Stimulated activated CD4-positive, alpha-beta T cell treated with anti-CD3 and anti-CD28 coated beads, Interleukin-12 subunit alpha, Interleukin-12 subunit beta, amount 100 ng/mL, for 24 hours (primary cell): Measurements from ENCODE around the gene MRPL22.
"Not testable (repeated sequence)": the region's sequence is repeated elsewhere in the genome, so short reads cannot be mapped to it uniquely, and the experiment has no call there.

Experiments
- DNase-seq, 2 experiments: peaks; one replicate each; pipeline ENCODE4 v3.0.0-alpha.2; 2020; ENCODE audit warnings: low read depth in 2 of 2

The MRPL22 gene

DNA sequence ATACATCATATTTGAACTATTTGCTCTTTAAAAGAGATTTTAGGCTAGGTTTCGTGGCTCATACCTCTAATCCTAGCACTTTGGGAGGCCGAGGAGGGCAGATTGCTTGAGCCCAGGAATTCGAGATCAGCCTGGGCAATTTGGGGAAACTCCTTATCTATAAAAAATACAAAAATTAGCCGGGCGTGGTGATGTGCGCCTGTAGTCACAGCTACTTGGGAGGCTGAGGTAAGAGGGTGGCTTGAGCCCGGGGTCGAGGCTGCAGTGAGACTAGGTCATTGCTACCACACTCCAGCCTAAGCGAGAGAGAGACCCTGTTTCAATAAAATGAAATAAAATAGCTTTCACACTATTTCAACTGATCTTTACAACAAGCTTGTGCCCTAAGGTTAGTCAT, 500 bp upstream of the MRPL22 start:
- DNase-seq = no peak

DNA sequence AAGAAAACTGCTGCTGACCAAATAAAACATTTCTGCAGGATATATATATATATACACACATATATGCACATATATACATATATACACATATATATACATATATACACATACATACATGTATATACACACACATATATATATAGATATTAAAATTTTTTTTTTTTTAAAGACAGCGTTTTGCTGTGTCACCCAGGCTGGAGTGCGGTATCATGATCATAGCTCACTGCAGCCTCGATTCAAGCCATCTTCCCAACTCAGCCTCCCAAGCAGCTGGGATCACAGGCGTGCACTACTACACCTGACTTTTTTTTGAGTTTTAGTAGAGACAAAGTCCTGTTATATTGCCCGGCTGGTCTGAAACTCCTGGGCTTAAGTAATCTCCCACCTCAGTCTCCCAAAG, 2.7 kb downstream of the MRPL22 start:
- DNase-seq = no peak

DNA sequence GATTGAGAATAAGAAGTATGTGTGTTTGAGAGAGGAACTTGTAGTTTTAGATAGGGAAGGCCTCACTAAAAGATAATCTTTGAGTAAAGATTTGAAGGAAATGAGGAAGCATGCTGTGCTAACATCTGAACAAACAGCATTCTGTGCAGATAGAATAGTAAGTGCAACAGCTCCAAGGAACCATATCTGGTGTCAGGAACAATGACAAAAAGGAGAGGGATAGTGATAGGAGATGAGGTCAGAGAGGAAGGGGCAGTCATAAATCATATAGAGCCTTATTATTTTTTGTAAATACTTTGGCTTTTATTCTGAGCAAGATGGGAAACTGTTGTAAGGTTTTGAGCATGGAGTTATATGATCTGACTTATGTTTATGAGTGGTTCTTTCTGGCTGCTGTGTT, 3.8 kb downstream of the MRPL22 start:
- DNase-seq = no peak

DNA sequence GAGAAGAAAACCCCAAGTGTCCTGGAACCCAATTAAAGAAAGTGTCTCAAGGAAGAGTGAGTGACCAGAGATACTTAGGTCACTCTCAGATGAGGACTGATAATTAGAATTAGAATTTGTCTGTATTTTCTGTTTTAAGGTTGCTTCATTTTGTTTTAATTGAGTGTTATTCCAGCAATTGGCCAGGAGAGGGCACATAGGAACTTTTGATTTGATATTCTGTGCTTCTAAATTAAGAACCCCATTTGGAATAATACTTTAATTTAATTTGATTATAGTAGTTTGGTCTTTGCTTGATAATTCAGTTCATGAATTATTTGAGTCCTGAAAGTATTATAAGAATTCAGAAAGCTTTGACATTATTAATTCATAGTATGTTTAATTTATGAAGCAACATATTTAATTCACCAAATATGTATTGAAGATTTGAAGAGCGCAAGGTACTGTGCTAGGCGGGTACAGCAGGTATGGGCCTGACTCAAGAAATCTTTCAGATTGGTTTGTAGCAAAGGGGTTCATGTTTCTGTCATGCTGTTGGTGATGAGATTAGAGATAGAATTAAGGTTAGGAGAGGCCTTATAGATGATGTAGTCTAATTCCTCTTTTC, 4.9 kb downstream of the MRPL22 start:
- DNase-seq = no peak

DNA sequence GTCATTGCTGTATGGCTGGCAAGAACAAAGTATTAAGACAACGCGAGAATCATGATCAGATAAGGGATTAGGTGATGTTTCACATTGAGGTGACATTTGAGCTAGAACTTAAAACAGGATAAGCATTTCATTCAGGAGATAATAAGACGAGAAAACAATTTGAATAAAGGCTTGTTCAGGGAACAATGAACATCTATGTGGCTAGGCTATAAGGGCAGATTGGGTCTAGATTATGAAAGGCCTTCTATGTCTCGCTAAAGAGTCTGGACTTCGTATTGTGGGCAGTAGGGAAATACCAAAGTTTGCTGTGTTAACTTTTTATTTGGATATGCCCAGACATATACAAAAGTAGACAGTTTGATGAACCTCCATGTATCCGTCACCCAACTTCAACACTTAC, 6.9 kb downstream of the MRPL22 start:
- no peak for DNase-seq

DNA sequence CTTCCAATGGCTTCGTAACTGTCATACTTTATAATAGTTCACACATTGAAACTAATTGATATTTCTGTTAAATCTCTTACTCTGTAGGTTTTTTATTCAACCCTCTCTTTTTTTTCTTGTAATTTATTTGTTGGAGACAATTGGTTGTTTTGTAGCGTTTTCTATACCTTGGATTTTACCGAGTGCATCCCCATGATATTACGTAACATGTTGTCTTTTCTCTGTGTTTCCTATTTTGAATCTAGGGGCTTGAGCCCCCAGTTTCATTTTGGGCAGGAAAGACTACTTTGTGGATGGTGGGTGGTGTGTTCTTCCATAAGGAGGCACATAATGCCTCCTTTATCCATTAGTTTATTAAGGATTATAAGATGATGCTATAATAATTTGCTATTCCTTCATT, 7.4 kb downstream of the MRPL22 start:
- DNase-seq = no peak

DNA sequence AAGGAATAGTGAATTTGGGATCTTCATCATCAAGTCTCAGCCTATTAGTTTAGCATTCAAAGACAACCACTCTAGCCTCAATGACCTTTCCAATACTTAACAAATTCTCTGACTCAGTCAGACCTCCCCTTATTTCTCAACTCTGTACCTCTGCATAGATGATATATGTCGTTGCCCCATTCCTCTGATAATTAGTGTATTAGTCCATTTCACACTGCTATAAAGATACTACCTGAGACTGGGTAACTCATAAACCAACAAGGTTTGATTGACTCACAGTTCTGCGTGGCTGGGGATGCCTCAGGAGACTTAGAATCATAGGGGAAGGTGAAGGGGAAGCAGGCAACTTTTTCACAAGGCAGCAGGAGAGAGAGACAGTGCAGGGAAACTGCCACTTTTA, 8.9 kb downstream of the MRPL22 start:
- DNase-seq = no peak

DNA sequence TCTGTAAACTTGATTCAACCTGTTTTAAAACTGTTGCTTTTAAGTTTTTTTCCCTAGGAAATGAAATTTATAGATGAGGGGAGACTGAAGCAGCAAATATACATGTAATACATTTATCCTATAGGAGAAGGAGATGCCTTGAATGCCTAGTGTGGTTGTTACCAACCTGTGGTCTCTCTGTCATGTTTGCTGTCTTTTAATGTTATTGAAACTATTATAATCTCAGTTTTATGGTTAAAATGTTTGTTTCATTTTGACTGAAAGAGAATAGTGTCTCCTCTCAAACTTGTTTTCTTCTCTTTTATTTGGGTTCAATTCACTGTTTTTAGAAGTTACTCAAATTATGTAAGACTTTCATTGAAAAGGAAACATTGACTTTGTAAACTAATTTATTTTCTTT, 15.8 kb downstream of the MRPL22 start:
- DNase-seq = no peak

DNA sequence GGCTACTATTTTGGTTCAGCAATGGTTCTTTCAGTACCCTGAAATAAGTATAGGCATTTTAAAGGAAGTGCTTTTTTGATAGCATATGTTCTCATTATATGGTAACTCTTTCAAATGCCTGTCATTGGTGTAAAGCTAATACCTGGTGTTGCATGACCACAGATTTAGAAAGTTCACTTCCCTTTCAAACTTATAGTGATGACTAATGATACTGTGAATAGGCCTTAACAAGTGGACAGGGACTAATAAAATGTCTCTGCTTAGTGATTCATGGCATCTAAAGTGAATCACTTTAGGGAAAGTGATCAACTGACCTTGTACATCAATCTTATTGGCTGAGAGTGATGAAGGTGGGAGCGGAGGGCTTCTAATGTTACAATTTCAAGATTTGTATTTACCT, 21.6 kb downstream of the MRPL22 start:
- no peak for DNase-seq

DNA sequence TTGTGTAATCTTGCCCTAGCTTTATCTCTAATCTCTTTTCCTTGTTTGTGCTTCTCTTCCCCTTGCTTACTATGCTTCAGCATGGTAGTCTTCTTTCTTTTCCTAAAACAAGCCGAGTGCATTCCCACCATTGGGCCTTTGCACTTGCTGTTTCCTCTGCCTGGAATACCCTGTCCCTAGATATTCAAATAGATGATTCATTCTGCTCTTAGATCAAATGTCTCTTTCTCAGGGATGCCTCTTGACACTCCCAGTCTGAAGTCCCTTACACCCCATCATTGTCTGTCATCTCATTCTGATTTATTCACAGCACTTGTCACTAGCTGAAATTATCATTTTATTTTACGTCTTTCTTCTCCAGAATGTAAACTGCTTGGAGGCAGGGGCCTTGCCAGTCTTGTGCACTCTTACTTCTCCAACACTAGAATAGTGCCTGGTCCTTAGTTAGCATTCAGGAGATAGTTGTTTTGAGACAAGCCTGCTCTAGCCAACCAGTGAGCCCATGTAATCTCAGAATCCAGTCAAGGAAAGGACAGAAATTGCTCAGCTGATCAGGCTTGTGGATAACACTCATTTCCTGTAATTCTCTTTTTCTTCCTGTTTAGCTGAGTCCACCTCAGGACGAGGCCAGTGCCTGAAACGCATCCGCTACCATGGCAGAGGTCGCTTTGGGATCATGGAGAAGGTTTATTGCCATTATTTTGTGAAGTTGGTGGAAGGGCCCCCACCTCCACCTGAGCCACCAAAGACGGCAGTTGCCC, 25.4 kb downstream of the MRPL22 start:
- DNase-seq = no peak

DNA sequence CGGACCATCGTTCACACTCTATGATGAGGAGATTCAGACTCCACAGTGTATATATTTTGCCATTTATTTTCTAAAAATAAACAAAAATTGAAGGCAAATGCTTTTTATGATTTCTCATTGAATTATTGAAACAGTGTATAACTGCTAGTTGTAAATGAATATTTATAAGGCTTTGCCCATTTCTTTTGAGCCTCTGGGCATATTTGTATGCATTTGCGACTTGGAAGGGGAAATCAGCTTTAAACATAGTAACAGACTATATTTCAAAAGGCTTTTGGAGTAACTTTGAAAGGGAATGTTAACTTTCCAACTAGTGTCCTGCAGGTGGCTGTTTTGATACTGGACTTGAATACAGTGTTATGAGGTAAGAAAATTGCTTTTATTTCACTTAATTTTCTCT, 26.0 kb downstream of the MRPL22 start:
- DNase-seq = no peak

DNA sequence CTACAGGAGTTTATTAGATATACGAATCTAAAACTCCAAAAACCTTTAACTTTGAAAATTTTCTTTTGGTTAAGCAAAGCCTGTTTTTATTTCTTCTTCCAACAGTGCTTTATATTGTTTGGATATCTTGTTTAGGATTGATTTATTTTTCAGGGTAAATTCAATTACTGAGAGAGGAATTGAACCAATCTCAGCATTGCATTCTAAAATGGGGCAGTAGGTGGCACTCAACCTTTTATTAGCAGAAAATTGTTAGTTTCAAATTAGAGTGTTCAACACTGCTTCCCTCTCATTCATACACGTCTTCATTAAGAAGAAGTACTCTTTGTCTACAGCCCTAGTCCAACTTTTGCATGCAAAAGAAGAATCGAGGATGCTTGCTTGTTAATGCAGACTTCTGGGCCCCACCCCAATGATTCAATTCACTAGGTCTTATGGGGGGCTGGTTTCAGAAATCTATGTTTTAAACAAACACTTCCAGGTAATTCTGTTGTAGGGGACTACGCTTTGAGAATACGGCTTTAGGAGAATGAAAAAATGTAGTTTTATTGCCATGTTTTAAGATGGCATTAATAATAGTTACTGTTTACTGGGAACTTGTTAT, 26.6 kb downstream of the MRPL22 start:
- DNase-seq = no peak

DNA sequence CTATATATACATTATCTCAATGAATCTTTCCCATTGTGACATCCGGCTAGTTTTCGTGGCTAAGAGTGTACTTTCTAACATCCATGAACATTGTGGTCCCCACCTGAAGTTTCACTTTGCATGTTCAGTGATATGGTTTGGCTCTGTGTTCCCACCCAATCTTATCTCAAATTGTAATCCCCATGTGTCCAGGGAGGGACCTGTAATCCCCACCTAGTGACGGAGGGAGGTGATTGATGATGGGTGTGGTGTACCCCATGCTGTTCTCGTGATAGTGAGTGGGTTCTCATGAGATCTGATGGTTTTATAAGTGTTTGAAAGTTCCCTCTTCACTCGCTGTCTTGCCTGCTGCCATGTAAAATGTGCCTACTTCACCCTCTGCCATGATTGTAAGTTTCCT, 28.1 kb downstream of the MRPL22 start:
- DNase-seq = no peak

DNA sequence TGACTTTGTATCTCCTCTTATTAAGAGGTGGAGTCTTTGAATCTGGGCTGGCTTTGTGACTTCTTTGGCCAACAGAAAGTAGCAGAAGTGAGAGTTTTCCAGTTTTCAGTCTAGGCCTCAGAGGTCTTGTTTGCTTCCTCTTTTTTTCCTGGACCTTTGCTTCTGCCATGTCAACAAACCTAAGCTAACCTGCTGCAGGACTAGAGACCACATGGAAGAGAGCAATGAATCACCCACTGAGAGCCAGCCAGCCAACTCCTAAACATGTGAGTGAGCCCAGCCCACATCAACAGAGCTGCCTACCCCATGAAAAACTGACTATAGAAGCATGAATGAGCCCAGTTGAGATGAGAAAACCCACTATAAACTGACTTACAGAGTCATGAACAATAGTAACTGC, 29.9 kb downstream of the MRPL22 start:
- no peak for DNase-seq

DNA sequence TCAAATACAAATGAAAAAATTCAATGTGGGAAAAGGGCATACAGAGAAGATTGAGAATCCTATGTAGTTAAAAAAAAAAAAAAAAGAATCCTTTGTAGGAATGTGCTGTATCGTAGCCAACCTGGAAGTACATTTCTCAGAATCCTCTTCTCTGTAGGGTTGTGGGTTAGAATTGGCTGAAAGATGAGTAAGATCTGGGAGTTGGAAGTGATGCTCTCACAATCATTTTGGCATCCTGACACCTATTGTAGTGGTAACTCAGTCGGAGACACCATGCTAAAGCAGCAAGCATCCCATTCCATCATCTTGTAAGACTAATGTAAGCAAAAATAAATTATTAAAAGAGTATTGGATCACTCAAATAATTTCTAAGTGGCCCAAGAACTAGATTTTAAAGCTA, 30.6 kb downstream of the MRPL22 start:
- DNase-seq = no peak

DNA sequence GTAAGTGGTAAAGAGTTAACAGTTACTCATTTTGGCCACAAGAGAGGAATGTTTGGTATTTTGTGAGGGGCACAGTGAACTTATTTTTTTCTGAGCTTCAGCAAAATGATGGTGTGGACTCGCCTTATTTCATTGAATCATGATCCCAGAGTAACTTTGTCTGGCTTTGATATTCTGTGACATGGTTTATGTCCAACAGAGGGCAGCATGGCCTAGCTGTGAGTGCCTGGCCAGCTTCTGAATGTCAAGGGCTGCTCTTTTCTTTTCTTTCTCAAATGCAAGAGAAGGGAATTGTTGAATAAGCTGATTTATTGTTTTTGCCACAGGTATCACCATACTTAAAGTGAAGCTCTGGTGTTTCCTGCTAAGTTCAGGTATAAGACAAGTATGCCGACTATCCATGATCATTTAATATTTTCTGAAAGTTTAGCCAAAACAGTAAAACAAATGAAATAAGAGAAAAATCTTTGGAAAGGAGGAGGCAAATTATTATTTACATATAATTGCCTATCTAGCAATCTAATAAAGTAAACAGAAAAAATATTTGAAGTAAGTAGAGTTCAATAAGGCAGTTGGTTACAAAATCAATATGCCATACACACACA, 31.7 kb downstream of the MRPL22 start:
- DNase-seq = no peak

DNA sequence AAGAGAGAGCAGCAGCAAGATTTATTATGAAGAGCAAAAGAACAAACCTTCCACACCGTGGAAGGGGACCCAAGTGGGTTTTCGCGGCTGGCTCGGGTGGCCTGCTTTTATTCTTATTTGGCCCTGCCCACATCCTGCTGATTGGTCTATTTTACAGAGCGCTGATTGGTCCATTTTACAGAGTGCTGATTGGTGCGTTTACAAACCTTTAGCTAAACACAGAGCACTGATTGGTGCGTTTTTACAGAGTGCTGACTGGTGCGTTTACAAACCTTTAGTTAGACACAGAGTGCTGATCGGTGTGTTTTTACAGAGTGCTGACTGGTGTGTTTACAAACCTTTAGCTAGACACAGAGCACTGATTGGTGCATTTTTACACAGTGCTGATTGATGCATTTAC, 35.2 kb downstream of the MRPL22 start:
- not testable (repeated sequence) for DNase-seq

DNA sequence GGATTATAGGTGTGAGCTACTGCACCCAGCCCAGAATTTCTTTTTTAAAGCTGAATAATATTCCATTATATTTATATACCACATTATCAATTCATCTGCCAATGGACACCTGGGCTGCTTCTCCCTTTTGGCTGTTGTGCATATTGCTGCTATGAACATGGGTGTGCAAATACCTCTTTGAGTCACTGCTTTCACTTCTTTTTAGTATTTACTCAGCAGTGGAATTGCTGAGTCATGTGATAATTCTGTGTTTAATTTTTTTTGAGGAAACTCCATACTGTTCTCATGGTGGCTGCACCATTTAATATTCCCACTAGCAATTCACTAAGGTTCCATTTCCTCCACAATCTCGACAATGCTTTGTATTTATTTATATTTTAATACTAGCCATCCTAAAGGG, 36.5 kb downstream of the MRPL22 start:
- DNase-seq = no peak

DNA sequence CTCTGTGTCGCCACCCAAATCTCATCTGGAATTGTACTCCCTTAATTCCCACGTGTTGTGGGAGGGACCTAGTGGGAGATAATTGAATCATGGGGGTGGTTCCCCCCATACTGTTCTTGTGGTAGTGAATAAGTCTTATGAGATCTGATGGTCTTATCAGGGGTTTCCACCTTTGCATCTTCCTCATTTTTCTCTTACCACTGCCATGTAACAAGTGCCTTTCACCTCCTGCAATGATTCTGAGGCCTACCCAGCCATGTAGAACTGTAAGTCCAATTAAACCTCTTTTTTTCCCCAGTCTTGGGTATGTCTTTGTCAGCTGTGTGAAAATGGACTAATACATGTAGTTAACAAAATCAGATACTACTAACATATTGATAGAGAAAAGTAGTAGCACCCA, 37.4 kb downstream of the MRPL22 start:
- DNase-seq = not testable (repeated sequence)

DNA sequence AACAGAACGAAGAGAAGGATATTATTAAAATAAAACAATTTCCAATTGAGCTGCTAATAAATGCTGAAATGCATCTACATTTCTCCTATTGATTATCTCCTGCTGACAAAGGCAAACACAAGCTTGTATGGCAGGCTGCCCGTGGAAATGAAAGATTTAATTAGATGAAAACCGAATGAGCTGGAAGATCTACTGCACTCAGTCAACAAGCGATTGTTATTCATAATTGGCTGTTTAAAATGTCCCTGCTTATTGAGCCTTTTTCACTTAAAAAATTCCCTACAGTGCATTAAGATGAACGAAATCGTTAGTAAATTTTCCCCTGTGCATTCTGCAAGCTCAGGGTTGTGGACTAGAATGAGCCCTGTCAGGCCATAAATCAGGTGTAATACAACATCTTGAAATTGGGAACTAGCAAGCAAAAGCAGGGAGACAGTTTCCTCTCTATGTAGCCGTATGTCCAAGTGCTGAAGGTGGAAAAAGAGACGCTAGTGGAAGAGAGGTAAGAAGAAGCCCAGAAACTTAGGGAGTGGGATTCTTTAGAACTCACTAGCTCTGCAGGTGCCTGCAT, 44.2 kb downstream of the MRPL22 start:
- DNase-seq = no peak

DNA sequence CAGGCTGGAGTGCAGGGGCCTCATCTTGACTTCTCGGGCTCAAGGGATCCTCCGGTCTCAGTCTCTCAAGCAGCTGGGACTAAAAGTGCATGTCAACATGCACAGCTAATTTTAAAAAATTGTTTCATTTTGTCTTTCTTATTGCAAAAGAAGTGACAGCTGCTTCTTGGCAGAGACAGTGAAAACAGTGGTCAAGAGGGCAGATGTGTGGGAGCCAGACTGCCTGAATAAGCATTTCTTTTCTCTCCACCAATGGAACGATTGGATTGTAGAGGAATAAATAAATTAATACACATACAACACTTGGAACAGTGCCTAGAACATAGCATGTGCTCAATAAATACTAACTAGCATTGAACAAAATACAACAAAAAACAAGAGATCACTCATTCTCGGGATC, 45.3 kb downstream of the MRPL22 start:
- no peak for DNase-seq

DNA sequence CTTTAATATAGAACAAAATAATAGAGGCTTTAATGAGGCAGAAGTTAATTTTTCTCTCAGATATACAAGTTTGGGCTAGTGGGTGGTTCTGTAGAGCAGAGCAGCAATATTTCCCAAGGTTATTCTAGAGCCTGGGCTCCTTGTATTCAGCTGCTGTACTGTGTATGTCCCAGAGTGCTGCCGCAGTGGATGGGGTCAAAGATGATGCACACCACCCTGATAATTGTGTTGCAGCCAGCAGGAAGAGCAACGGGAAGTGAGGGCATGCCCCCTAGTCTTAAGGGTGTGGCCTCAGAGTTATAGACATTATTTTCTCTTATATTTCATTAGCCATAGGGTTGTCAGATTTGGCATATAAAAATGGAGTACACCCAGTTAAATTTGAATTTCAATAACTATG, 48.8 kb downstream of the MRPL22 start:
- no peak for DNase-seq

DNA sequence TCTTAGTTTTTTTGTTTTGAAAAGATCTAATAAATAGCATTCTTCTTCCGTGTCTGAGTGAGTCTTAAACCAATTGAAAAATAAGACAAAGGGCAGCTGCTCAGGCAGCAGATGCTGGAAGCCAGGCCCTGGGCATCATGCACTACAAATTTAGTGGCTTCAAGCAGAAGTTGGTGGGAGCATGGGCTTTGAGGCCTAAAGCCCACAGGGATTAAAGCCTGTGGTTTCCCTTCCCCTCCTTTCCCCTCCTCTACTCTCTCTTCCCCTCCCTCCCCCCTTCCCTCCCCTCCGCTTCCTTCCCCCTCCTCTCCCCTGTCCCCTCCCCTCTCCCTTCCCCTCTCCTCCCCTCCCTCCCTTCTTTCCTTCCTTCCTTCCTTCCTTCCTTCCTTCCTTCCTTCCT, 52.6 kb downstream of the MRPL22 start:
- DNase-seq = no peak
